IMR-90 (cell line): ENCODE data around the gene PSMG4. TPM values are rescaled to one million over a fixed set of nuclear protein-coding genes. Genes with fewer than 3 reads are reported as not detected.

ENCODE experiments used
- ATAC-seq: fragments of 200-7000 bp; cut with Tn5 transposase; 2 replicates; pipeline ENCODE4 v1.9.1; 2020; ENCODE audit warnings: low read depth, mild to moderate bottlenecking, moderate library complexity
- BruUV-seq: library from RNA; stranded (reverse); fragments of 400-500 nt; replicated peaks from 2 replicates; lab custom pipeline; 2021; lab: Mats Ljungman, UMichigan
- CTCF ChIA-PET: fragments of 300-600 bp; formaldehyde crosslinking; extraction: SDS; loops from one replicate; lab custom pipeline; 2021; ENCODE audit warnings: antibody characterized with exemption; lab: Yijun Ruan, JAX
- POLR2A ChIA-PET: fragments of 300-600 bp; sonication (Branson Sonifier 250); formaldehyde crosslinking; loops from one replicate; lab custom pipeline; 2022; ENCODE audit warnings: antibody characterized with exemption; ENCODE audit not compliant: unreplicated experiment; lab: Charles Lee
- DNase-seq: peaks from one replicate; pipeline ENCODE4 v3.0.0; 2013
- H2AFZ ChIP-seq: replicated peaks from 2 replicates; pipeline ENCODE3; 2013; ENCODE audit warnings: low read length, mild to moderate bottlenecking; ENCODE audit not compliant: poor library complexity
- H2AK5ac ChIP-seq: 2 replicates; pipeline ENCODE4 v1.6.1; 2013; ENCODE audit warnings: low read depth, low read length, inconsistent platforms
- H2AK9ac ChIP-seq: replicated peaks from 2 replicates; pipeline ENCODE3; 2013; ENCODE audit warnings: mild to moderate bottlenecking, low read depth, low read length, moderate library complexity; ENCODE audit not compliant: poor library complexity
- H2BK120ac ChIP-seq: 2 replicates; pipeline ENCODE4 v1.6.1; 2013; ENCODE audit warnings: low read depth, low read length, inconsistent platforms
- H2BK15ac ChIP-seq: 3 replicates; pipeline ENCODE4 v1.6.1; 2013; ENCODE audit warnings: low read depth, low read length, inconsistent platforms
- H2BK20ac ChIP-seq: 2 replicates; pipeline ENCODE4 v1.6.1; 2013; ENCODE audit warnings: low read depth, mild to moderate bottlenecking, inconsistent platforms, low read length, moderate library complexity
- H2BK5ac ChIP-seq: 2 replicates; pipeline ENCODE4 v1.6.1; 2013; ENCODE audit warnings: mild to moderate bottlenecking, low read depth, low read length, inconsistent platforms; ENCODE audit not compliant: poor library complexity, severe bottlenecking
- H3K14ac ChIP-seq: replicated peaks from 2 replicates; pipeline ENCODE4 v1.6.1; 2013; ENCODE audit warnings: low read depth, low read length, inconsistent platforms
- H3K18ac ChIP-seq: 2 replicates; pipeline ENCODE4 v1.6.1; 2013; ENCODE audit warnings: low read depth, low read length, control low read depth
- H3K23ac ChIP-seq: 2 replicates; pipeline ENCODE4 v1.6.1; 2013; ENCODE audit warnings: low read depth, low read length, inconsistent platforms
- H3K27ac ChIP-seq: 2 replicates; pipeline ENCODE4 v1.5.1; 2013; ENCODE audit warnings: mild to moderate bottlenecking, control low read depth, low read length; ENCODE audit not compliant: insufficient read depth
- H3K27me3 ChIP-seq: 2 replicates; pipeline ENCODE4 v1.6.1; 2013; ENCODE audit warnings: low read length; ENCODE audit not compliant: control insufficient read depth, insufficient read depth
- H3K36me3 ChIP-seq: 2 replicates; pipeline ENCODE4 v1.6.1; 2013; ENCODE audit warnings: low read length, mixed read lengths; ENCODE audit not compliant: control insufficient read depth, insufficient read depth
- H3K4ac ChIP-seq: 2 replicates; pipeline ENCODE4 v1.6.1; 2013; ENCODE audit warnings: low read depth, low read length, inconsistent platforms
- H3K4me1 ChIP-seq: 2 replicates; pipeline ENCODE4 v1.6.1; 2013; ENCODE audit warnings: low read length, mixed read lengths; ENCODE audit not compliant: control insufficient read depth, insufficient read depth
- H3K4me2 ChIP-seq: 2 replicates; pipeline ENCODE4 v1.6.1; 2013; ENCODE audit warnings: low read depth, mild to moderate bottlenecking, control low read depth, low read length, moderate library complexity
- H3K4me3 ChIP-seq: 2 replicates; pipeline ENCODE4 v1.5.1; 2013; ENCODE audit warnings: low read depth, mild to moderate bottlenecking, control low read depth, low read length, moderate library complexity; ENCODE audit not compliant: insufficient read depth
- H3K56ac ChIP-seq: 2 replicates; pipeline ENCODE4 v1.6.1; 2013; ENCODE audit warnings: low read length, inconsistent platforms; ENCODE audit not compliant: insufficient read depth; ENCODE audit errors: extremely low read depth
- H3K79me1 ChIP-seq, 2 experiments: 2 replicates each; pipeline ENCODE4 v1.6.1; 2013; ENCODE audit warnings: low read length in 2 of 2, inconsistent platforms in 1 of 2, low read depth in 1 of 2
- H3K9ac ChIP-seq: 2 replicates; pipeline ENCODE4 v1.6.1; 2013; ENCODE audit warnings: low read depth, low read length, control low read depth
- H3K9me1 ChIP-seq: 2 replicates; pipeline ENCODE4 v1.6.1; 2013; ENCODE audit warnings: low read length, inconsistent platforms; ENCODE audit not compliant: insufficient read depth
- H3K9me3 ChIP-seq: 2 replicates; pipeline ENCODE4 v1.6.1; 2013; ENCODE audit warnings: low read length; ENCODE audit not compliant: control insufficient read depth, insufficient read depth
- H4K20me1 ChIP-seq: 2 replicates; pipeline ENCODE4 v1.6.1; 2013; ENCODE audit warnings: low read length, inconsistent platforms; ENCODE audit not compliant: insufficient read depth
- H4K5ac ChIP-seq: 2 replicates; pipeline ENCODE4 v1.6.1; 2013; ENCODE audit warnings: mild to moderate bottlenecking, low read depth, low read length, control low read depth
- H4K8ac ChIP-seq, 2 experiments: 2 replicates each; pipeline ENCODE4 v1.6.1; 2013; ENCODE audit warnings: low read depth in 2 of 2, low read length in 2 of 2, control low read depth in 1 of 2, inconsistent platforms in 1 of 2
- H4K91ac ChIP-seq: 2 replicates; pipeline ENCODE4 v1.6.1; 2013; ENCODE audit warnings: low read depth, low read length, inconsistent platforms; ENCODE audit not compliant: insufficient read depth
- BHLHE40 ChIP-seq: fragments of 150-350 bp; IDR thresholded peaks from 2 replicates; pipeline ENCODE4 v1.6.1; 2016; ENCODE audit warnings: mild to moderate bottlenecking, low read depth, low read length
- CEBPB ChIP-seq: IDR thresholded peaks from 2 replicates; pipeline ENCODE4 v1.6.1; 2012; ENCODE audit warnings: low read depth, low read length, improper control_type of control experiment
- CHD1 ChIP-seq: IDR thresholded peaks from 2 replicates; pipeline ENCODE4 v1.6.1; 2012; ENCODE audit warnings: low read depth, low read length, improper control_type of control experiment
- FOS ChIP-seq: fragments of 150-350 bp; IDR thresholded peaks from 2 replicates; pipeline ENCODE4 v1.6.1; 2016; ENCODE audit warnings: low read depth, low read length
- MAFK ChIP-seq: IDR thresholded peaks from 2 replicates; pipeline ENCODE4 v1.6.1; 2012; ENCODE audit warnings: low read depth, low read length, improper control_type of control experiment
- MAZ ChIP-seq: IDR thresholded peaks from 2 replicates; pipeline ENCODE4 v1.6.1; 2012; ENCODE audit warnings: low read depth, mild to moderate bottlenecking, low read length, improper control_type of control experiment, moderate library complexity, borderline replicate concordance
- MXI1 ChIP-seq: IDR thresholded peaks from 2 replicates; pipeline ENCODE4 v1.6.1; 2012; ENCODE audit warnings: low read depth, mild to moderate bottlenecking, low read length, moderate library complexity, borderline replicate concordance
- NFE2L2 ChIP-seq: fragments of 150-350 bp; IDR thresholded peaks from 2 replicates; pipeline ENCODE4 v1.6.1; 2016; ENCODE audit warnings: low read depth, mild to moderate bottlenecking, low read length
- POLR2A ChIP-seq: IDR thresholded peaks from 2 replicates; pipeline ENCODE4 v1.6.1; 2012; ENCODE audit warnings: mild to moderate bottlenecking, low read depth, low read length
- RAD21 ChIP-seq: IDR thresholded peaks from 2 replicates; pipeline ENCODE4 v1.6.1; 2012; ENCODE audit warnings: low read length, improper control_type of control experiment
- RCOR1 ChIP-seq: IDR thresholded peaks from 2 replicates; pipeline ENCODE4 v1.6.1; 2012; ENCODE audit warnings: mild to moderate bottlenecking, low read length, improper control_type of control experiment; ENCODE audit not compliant: insufficient replicate concordance
- RFX5 ChIP-seq: IDR thresholded peaks from 2 replicates; pipeline ENCODE4 v1.8.0; 2012; ENCODE audit warnings: low read depth, mild to moderate bottlenecking, low read length, moderate library complexity
- SMC3 ChIP-seq: fragments of 150-350 bp; IDR thresholded peaks from 2 replicates; pipeline ENCODE4 v1.6.1; 2016; ENCODE audit warnings: low read depth, mild to moderate bottlenecking, antibody characterized with exemption, low read length, moderate library complexity
- WGBS, 2 experiments: methylation state at CpG; one replicate each; pipeline versions ENCODE4 v1.1.5 to v1.1.7; 2013; ENCODE audit warnings: missing lambda C conversion rate in 2 of 2; ENCODE audit not compliant: insufficient read length in 1 of 2; ENCODE audit errors: extremely low coverage in 2 of 2; 5-methylcytosine and 5-hydroxymethylcytosine counted together
- dilution Hi-C: fragments of 300-500 bp; cut with HindIII; formaldehyde crosslinking; loops from one replicate; pipeline ENCODE4 v1.14.3; 2018; ENCODE audit warnings: low sequenced_read_pairs; ENCODE audit not compliant: unreplicated experiment
- in situ Hi-C: fragments of 300-500 bp; cut with MboI; formaldehyde crosslinking; loops from 3 replicates; pipeline ENCODE4 v1.14.3; 2019; ENCODE audit warnings: low sequenced_read_pairs, inconsistent platforms, mixed read lengths
- intact Hi-C: fragments of 100-400 bp; cut with micrococcal nuclease; formaldehyde crosslinking; loops from 2 replicates; pipeline ENCODE4 v1.10.0; 2022
- polyA plus RNA-seq, 3 experiments: library from polyadenylated mRNA; depleted of rRNA; stranded (reverse); fragments of >200 nt; gene quantifications; 2 replicates each; pipeline ENCODE4 v1.2.3, GENCODE V29; 2012; ENCODE audit warnings: low replicate concordance in 1 of 3
- total RNA-seq: library from RNA; depleted of rRNA; stranded (reverse); fragments of >200 nt; gene quantifications from 2 replicates; pipeline ENCODE4 v1.2.3, GENCODE V29; 2012
- TF ChIP-seq, protein P1 (sequence below): fragments of 150-350 bp; IDR thresholded peaks from 2 replicates; pipeline ENCODE4 v1.6.1; 2016; ENCODE audit warnings: low read depth, mild to moderate bottlenecking, low read length, moderate library complexity, borderline replicate concordance
- TF ChIP-seq, protein P2 (sequence below): fragments of 150-350 bp; IDR thresholded peaks from 2 replicates; pipeline ENCODE4 v1.6.1; 2017; ENCODE audit warnings: mild to moderate bottlenecking, antibody characterized with exemption, low read length, low read depth
- TF ChIP-seq, protein P3 (sequence below): conservative IDR thresholded peaks from 2 replicates; pipeline ENCODE4 v1.5.1; 2012; ENCODE audit warnings: mild to moderate bottlenecking, low read depth, low read length, improper control_type of control experiment

The PSMG4 gene
- total and polyA plus RNA-seq, 2 of the 4 experiments (the other 2 are of a cell fraction): 5.6 to 13.4 TPM

DNA sequence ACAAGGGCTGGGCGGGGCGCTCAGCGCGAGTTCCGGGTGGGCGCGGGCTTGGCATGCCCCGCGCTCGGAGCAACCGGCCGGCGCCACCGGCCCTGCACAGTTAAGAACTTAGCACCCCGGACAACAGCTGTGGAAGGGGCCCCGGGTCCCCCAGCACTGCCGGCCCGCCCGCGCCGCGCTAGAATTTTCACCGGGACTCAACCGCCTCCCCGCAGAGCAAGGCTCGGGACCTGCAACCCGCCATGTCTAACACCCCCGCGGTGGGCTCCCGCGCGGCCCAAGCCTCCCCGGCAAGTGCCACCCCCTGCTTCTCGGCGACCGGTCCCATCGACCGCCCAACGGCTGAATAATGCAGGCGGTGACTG, 5.2 kb upstream of the PSMG4 start:
- in situ Hi-C loops: loop anchor here (5.0 to 10.0 kb wide), 2 partner anchors 126 to 259 kb away; partner anchors contain the start of gene NQO2
- Histone ChIP-seq H3K4me3 (no peak overlapping the region), H3K4me1 (peaks cover under 1% of the 10 kb centered on the region), H3K27ac (no peak overlapping the region), H2AK9ac (no peak overlapping the region), H4K5ac (no peak overlapping the region), H2BK15ac (no peak overlapping the region), H3K9ac (no peak overlapping the region), H2BK120ac (no peak overlapping the region), H3K9me3 (no peaks in the 10 kb centered on the region), H2BK20ac (no peak overlapping the region), H3K14ac (no peak overlapping the region), H3K36me3 (no peaks in the 10 kb centered on the region), H3K4ac (no peak overlapping the region), H4K8ac (no peak overlapping the region), H3K79me1 (no peaks in the 10 kb centered on the region), H4K20me1 (no peaks in the 10 kb centered on the region), H3K4me2 (no peak overlapping the region), H3K18ac (no peak overlapping the region), H3K9me1 (peaks cover 4% of the 10 kb centered on the region), H4K91ac (no peak overlapping the region), H3K23ac (no peak overlapping the region), H3K56ac (no peak overlapping the region), H3K27me3 (peaks cover 1% of the 10 kb centered on the region; the same call in 1 of the 2 replicates), H2BK5ac (no peak overlapping the region), H2AK5ac (no peak overlapping the region), H2AFZ (no peak overlapping the region)
- DNase-seq (no peak), ATAC-seq (no peak)
- TF ChIP-seq, protein P1, sequence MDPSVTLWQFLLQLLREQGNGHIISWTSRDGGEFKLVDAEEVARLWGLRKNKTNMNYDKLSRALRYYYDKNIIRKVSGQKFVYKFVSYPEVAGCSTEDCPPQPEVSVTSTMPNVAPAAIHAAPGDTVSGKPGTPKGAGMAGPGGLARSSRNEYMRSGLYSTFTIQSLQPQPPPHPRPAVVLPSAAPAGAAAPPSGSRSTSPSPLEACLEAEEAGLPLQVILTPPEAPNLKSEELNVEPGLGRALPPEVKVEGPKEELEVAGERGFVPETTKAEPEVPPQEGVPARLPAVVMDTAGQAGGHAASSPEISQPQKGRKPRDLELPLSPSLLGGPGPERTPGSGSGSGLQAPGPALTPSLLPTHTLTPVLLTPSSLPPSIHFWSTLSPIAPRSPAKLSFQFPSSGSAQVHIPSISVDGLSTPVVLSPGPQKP: no peak
- TF ChIP-seq MAZ (no peak), MXI1 (no peak), CEBPB (no peak), RAD21 (no peak), POLR2A (no peak), RFX5 (no peak), RCOR1 (no peak), BHLHE40 (no peak), MAFK (no peak), CHD1 (no peak), FOS (no peak), NFE2L2 (no peak), SMC3 (no peak)
- TF ChIP-seq, protein P2, sequence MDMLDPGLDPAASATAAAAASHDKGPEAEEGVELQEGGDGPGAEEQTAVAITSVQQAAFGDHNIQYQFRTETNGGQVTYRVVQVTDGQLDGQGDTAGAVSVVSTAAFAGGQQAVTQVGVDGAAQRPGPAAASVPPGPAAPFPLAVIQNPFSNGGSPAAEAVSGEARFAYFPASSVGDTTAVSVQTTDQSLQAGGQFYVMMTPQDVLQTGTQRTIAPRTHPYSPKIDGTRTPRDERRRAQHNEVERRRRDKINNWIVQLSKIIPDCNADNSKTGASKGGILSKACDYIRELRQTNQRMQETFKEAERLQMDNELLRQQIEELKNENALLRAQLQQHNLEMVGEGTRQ: no peak
- TF ChIP-seq, protein P3, sequence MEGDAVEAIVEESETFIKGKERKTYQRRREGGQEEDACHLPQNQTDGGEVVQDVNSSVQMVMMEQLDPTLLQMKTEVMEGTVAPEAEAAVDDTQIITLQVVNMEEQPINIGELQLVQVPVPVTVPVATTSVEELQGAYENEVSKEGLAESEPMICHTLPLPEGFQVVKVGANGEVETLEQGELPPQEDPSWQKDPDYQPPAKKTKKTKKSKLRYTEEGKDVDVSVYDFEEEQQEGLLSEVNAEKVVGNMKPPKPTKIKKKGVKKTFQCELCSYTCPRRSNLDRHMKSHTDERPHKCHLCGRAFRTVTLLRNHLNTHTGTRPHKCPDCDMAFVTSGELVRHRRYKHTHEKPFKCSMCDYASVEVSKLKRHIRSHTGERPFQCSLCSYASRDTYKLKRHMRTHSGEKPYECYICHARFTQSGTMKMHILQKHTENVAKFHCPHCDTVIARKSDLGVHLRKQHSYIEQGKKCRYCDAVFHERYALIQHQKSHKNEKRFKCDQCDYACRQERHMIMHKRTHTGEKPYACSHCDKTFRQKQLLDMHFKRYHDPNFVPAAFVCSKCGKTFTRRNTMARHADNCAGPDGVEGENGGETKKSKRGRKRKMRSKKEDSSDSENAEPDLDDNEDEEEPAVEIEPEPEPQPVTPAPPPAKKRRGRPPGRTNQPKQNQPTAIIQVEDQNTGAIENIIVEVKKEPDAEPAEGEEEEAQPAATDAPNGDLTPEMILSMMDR: no peak
- dilution Hi-C loops: no loop called here
- intact Hi-C loops: no loop called here
- ChIA-PET CTCF (no interaction called here), POLR2A (no interaction called here)
- no TSS peak for BruUV-seq
- WGBS, 2 experiments: 97% methylated on average over 18 of the region's 40 CpGs; no CpG with 5 or more reads in 1 of the 2 experiments
